HepG2 (cell line): ENCODE data around the gene CFAP61. TPM values are rescaled to one million over a fixed set of nuclear protein-coding genes. Genes with fewer than 3 reads are reported as not detected.

ENCODE experiments used
- ATAC-seq: fragments of 200-7000 bp; cut with Tn5 transposase; 3 replicates; pipeline ENCODE4 v1.9.1; 2020; ENCODE audit warnings: mild to moderate bottlenecking, moderate library complexity
- BruUV-seq: library from RNA; stranded (reverse); fragments of 400-500 nt; replicated peaks from 2 replicates; lab custom pipeline; 2021; lab: Mats Ljungman, UMichigan
- CTCF ChIA-PET: fragments of 300-600 bp; formaldehyde crosslinking; extraction: SDS; loops from one replicate; lab custom pipeline; 2021; ENCODE audit warnings: low total read pairs, inconsistent platforms, low intra/inter-chr PET ratio; lab: Yijun Ruan, JAX
- POLR2A ChIA-PET: fragments of 350-600 bp; sonication (Branson Sonifier 250); formaldehyde crosslinking; loops from one replicate; lab custom pipeline; 2020; ENCODE audit warnings: antibody characterized with exemption, inconsistent platforms; lab: Yijun Ruan, JAX
- DNase-seq: peaks from one replicate; pipeline ENCODE4 v3.0.0-alpha.2; 2015; ENCODE audit warnings: low spot score
- FAIRE-seq: peaks from 3 replicates; lab custom pipeline; 2011; peaks lifted over from hg19 to GRCh38; lab: Jason Lieb, UNC
- H2AFZ ChIP-seq: one replicate; pipeline ENCODE4 v1.6.1; 2011; ENCODE audit warnings: low read length, inconsistent platforms
- H3K27ac ChIP-seq: fragments of 300-600 bp; 3 replicates; pipeline ENCODE4 v1.8.0; 2011; ENCODE audit warnings: mixed run types, mild to moderate bottlenecking, mixed read lengths, low read length, inconsistent platforms; ENCODE audit not compliant: insufficient read depth; ENCODE audit errors: extremely low read length
- H3K27me3 ChIP-seq, 2 experiments: fragments of 200-600 bp in 1 of 2; 2 replicates in 1 of 2; 3 replicates in 1 of 2; pipeline versions ENCODE4 v1.6.0 to v1.8.0; 2011; ENCODE audit warnings: low read length in 2 of 2, mild to moderate bottlenecking in 2 of 2, moderate library complexity in 2 of 2, inconsistent platforms in 1 of 2; ENCODE audit not compliant: insufficient read depth in 2 of 2, control insufficient read depth in 1 of 2
- H3K36me3 ChIP-seq, 2 experiments: fragments of 200-600 bp in 1 of 2; replicated peaks in 1 of 2; 2 replicates in 1 of 2; 3 replicates in 1 of 2; pipeline versions ENCODE4 v1.5.1 to v1.8.0; 2011; ENCODE audit warnings: low read length in 2 of 2, inconsistent platforms in 1 of 2; ENCODE audit not compliant: insufficient read depth in 2 of 2, control insufficient read depth in 1 of 2
- H3K4me1 ChIP-seq: 2 replicates; pipeline ENCODE4 v1.5.1; 2012; ENCODE audit warnings: low read length, inconsistent platforms; ENCODE audit not compliant: insufficient read depth
- H3K4me2 ChIP-seq: 2 replicates; pipeline ENCODE4 v1.6.0; 2011; ENCODE audit warnings: low read depth, low read length, inconsistent platforms
- H3K4me3 ChIP-seq, 3 experiments: fragments of 200-600 bp in 1 of 3; sonication (generic), shearing (Covaris generic) in 1 of 3; replicated peaks in 1 of 3; 2 replicates each; pipeline ENCODE4 v1.5.1; 2011 to 2016; ENCODE audit warnings: low read length in 3 of 3, inconsistent platforms in 2 of 3, low read depth in 2 of 3, mild to moderate bottlenecking in 2 of 3, control low read depth in 1 of 3, mixed read lengths in 1 of 3; ENCODE audit not compliant: insufficient read depth in 1 of 3
- H3K79me2 ChIP-seq: one replicate; pipeline ENCODE4 v1.6.1; 2011; ENCODE audit warnings: low read length, inconsistent platforms; ENCODE audit not compliant: insufficient read depth
- H3K9ac ChIP-seq: 2 replicates; pipeline ENCODE4 v1.6.0; 2011; ENCODE audit warnings: mild to moderate bottlenecking, low read depth, low read length, inconsistent platforms; ENCODE audit not compliant: insufficient read depth
- H3K9me3 ChIP-seq: 2 replicates; pipeline ENCODE4 v1.5.1; 2012; ENCODE audit warnings: mild to moderate bottlenecking, low read length
- H4K20me1 ChIP-seq: 2 replicates; pipeline ENCODE4 v1.6.0; 2011; ENCODE audit warnings: inconsistent platforms, mild to moderate bottlenecking, low read length, moderate library complexity; ENCODE audit not compliant: insufficient read depth
- ARNT ChIP-seq: fragments of 450-650 bp; IDR thresholded peaks from 2 replicates; pipeline ENCODE4 v1.6.1; 2017
- HDAC6 ChIP-seq: fragments of 200-600 bp; sonication (generic); IDR thresholded peaks from 2 replicates; pipeline ENCODE4 v1.7.0; 2017; ENCODE audit warnings: mild to moderate bottlenecking, antibody characterized with exemption, low read length, low read depth
- MAFK ChIP-seq, 2 experiments: IDR thresholded peaks in 1 of 2; conservative IDR thresholded peaks in 1 of 2; 2 replicates each; pipeline ENCODE4 v1.6.1; 2011; ENCODE audit warnings: improper control_type of control experiment in 2 of 2, low read length in 2 of 2
- MED1 ChIP-seq: sonication (generic); formaldehyde crosslinking; IDR thresholded peaks from 2 replicates; pipeline ENCODE4 v1.4.0; 2020; ENCODE audit warnings: missing genetic modification reagents
- SRSF1 ChIP-seq: fragments of 200-400 bp; formaldehyde crosslinking; optimal IDR thresholded peaks from 2 replicates; pipeline ENCODE3; 2017; ENCODE audit warnings: mild to moderate bottlenecking, low read depth, low read length, moderate library complexity
- WGBS: methylation state at CpG from one replicate; pipeline ENCODE4 v1.1.6; 2017; ENCODE audit warnings: low lambda C conversion rate; 5-methylcytosine and 5-hydroxymethylcytosine counted together
- in situ Hi-C: cut with HindIII; loops from 2 replicates; pipeline ENCODE4 v1.10.0; 2017; ENCODE audit warnings: low pct_unique_long_range_greater_than_20kb; ENCODE audit not compliant: extremely low pct_ligation_motif_present
- intact Hi-C: fragments of 100-400 bp; cut with micrococcal nuclease; formaldehyde crosslinking; loops from one replicate; pipeline ENCODE4 v1.10.0; 2022; ENCODE audit not compliant: unreplicated experiment
- polyA plus RNA-seq, 8 experiments: library from polyadenylated mRNA; depleted of rRNA in 3 of 8; stranded (reverse) in 7 of 8; unstranded in 1 of 8; fragments of >200 nt; fragmentation: Illumina TruSeq in 4 of 8; extraction: Trizol in 4 of 8; gene quantifications; 2 replicates each; pipeline versions ENCODE4 v1.2.1 to v1.2.3, GENCODE V29; 2011 to 2016; ENCODE audit warnings: low read depth in 4 of 8, missing spikeins in 1 of 8, mixed read lengths in 1 of 8; ENCODE audit not compliant: insufficient read depth in 1 of 8
- total RNA-seq, 5 experiments: library from RNA; depleted of rRNA; stranded (reverse); fragments of >200 nt; fragmentation: Illumina TruSeq; extraction: Trizol; gene quantifications; 2 replicates each; pipeline ENCODE4 v1.2.3, GENCODE V29; 2016; ENCODE audit warnings: low read depth in 1 of 5
- TF ChIP-seq, protein P1 (sequence below): sonication (generic); formaldehyde crosslinking; IDR thresholded peaks from 2 replicates; pipeline ENCODE4 v1.5.1; 2020; ENCODE audit warnings: mild to moderate bottlenecking, missing genetic modification reagents, moderate library complexity
- TF ChIP-seq, protein P2 (sequence below): sonication (generic); formaldehyde crosslinking; conservative IDR thresholded peaks from 2 replicates; pipeline ENCODE4 v1.5.0; 2020; ENCODE audit warnings: missing genetic modification reagents

Gene CFAP61
- total and polyA plus RNA-seq, 2 of the 13 experiments (the other 11 are each of a cell fraction or from before 2014, with no cell fraction given), result 0.27 TPM; not detected in 1

DNA sequence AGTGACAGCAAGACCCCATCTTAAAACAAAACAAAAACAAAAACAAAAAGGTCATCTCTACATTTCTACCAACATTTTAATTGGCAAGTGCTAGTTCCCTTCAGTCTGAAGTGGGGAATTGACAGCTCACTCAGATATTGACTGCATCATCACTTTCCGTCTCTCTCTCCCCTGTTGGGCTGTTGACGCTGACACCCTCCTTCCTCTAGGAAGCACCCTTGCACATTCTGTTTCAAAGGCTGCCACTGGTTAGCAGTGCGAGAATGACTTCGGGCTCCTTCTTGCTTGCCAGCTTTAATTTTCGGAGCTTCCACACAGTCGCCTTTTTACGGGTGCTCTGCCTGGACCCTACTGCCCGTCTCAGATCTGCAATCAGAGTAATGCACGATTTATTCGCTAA lies 218.9 kb downstream of the CFAP61 start:
- Histone ChIP-seq H3K79me2 (no peaks in the 10 kb centered on the region), H3K27ac (no peak overlapping the region), H4K20me1 (no peaks in the 10 kb centered on the region), H3K27me3 (no peaks in the 10 kb centered on the region; a peak in 1 of 5 replicates), H3K4me1 (no peaks in the 10 kb centered on the region), H2AFZ (no peak overlapping the region), H3K4me2 (no peak overlapping the region), H3K9ac (no peak overlapping the region), H3K36me3 (no peaks in the 10 kb centered on the region), H3K4me3 (no peak overlapping the region), H3K9me3 (no peaks in the 10 kb centered on the region)
- ChIA-PET CTCF (no interaction called here), POLR2A (no interaction called here)
- ATAC-seq (peak; percentile 60), DNase-seq (no peak), FAIRE-seq (no peak)
- no TSS peak for BruUV-seq
- 39% methylated on average over 10 of the region's 10 CpGs for WGBS
- in situ Hi-C loops, result no loop called here
- TF ChIP-seq, protein P1, sequence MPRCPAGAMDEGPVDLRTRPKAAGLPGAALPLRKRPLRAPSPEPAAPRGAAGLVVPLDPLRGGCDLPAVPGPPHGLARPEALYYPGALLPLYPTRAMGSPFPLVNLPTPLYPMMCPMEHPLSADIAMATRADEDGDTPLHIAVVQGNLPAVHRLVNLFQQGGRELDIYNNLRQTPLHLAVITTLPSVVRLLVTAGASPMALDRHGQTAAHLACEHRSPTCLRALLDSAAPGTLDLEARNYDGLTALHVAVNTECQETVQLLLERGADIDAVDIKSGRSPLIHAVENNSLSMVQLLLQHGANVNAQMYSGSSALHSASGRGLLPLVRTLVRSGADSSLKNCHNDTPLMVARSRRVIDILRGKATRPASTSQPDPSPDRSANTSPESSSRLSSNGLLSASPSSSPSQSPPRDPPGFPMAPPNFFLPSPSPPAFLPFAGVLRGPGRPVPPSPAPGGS, result no peak
- TF ChIP-seq SRSF1 (no peak), HDAC6 (no peak), ARNT (no peak), MAFK (conservative IDR thresholded peaks at IDR 0.05 in 1 of 2, IDR thresholded peaks at IDR 0.05 in 1 of 2; ENCODE audit: low read length in 2 of 2) (peak; percentile 23 to 45; a peak in 2 of 4 replicates), MED1 (CRISPR knock-in tag) (no peak)
- TF ChIP-seq, protein P2, sequence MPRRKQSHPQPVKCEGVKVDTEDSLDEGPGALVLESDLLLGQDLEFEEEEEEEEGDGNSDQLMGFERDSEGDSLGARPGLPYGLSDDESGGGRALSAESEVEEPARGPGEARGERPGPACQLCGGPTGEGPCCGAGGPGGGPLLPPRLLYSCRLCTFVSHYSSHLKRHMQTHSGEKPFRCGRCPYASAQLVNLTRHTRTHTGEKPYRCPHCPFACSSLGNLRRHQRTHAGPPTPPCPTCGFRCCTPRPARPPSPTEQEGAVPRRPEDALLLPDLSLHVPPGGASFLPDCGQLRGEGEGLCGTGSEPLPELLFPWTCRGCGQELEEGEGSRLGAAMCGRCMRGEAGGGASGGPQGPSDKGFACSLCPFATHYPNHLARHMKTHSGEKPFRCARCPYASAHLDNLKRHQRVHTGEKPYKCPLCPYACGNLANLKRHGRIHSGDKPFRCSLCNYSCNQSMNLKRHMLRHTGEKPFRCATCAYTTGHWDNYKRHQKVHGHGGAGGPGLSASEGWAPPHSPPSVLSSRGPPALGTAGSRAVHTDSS (CRISPR knock-in tag), result no peak
- intact Hi-C loops, result no loop called here
